Testis (tissue), 2 donors: Measurements from ENCODE around the gene ZNF554.

Source experiments
- CTCF ChIP-seq, 3 experiments: fragments of 450-650 bp in 2 of 3; fragments of 200-600 bp in 1 of 3; sonication (generic) in 1 of 3; IDR thresholded peaks; one replicate each; pipeline ENCODE4 v1.5.1; 2016 to 2019; ENCODE audit warnings: antibody characterized with exemption in 3 of 3, mild to moderate bottlenecking in 2 of 3, moderate library complexity in 1 of 3
- POLR2A ChIP-seq: fragments of 450-650 bp; IDR thresholded peaks from one replicate; pipeline ENCODE4 v1.6.1; 2017; ENCODE audit warnings: antibody characterized with exemption, mild to moderate bottlenecking, moderate library complexity

GRCh38 chr19:2782329-2782935, 37.2 kb upstream of the ZNF554 start:
- TF ChIP-seq CTCF (IDR thresholded peaks at IDR 0.05) (no peak), POLR2A (no peak)
